NCI-H345 treated with DMSO at 0.1 percent for 48 hours (cell line): ENCODE measurements around the gene HYI.
"Not testable (repeated sequence)": the region's sequence is repeated elsewhere in the genome, so short reads cannot be mapped to it uniquely, and the experiment has no call there.

Source experiments
- DNase-seq: peaks from one replicate; lab custom pipeline; 2025; ENCODE audit not compliant: unreplicated experiment; lab: John Stamatoyannopoulos, UW

The HYI gene

GRCh38 chr1:43453442-43454269 is at the start of gene HYI:
Gene HYI (minus strand): TSS chr1:43453931. CDS start chr1:43453793, 138 bp downstream.
- DNase-seq = peak; percentile 54

GRCh38 chr1:43501806-43502205 is 48.1 kb upstream of the HYI start:
- not testable (repeated sequence) for DNase-seq

GRCh38 chr1:43499898-43500297 is 46.2 kb upstream of the HYI start:
- DNase-seq = no peak

- DNase-seq = no peak
Observed at GRCh38 chr1:43495204-43495603, 41.5 kb upstream of the HYI start.

- DNase-seq = no peak
Observed at GRCh38 chr1:43493661-43494450, 40.1 kb upstream of the HYI start.

GRCh38 chr1:43492826-43493225 is 39.1 kb upstream of the HYI start:
- no peak for DNase-seq

- DNase-seq = no peak
Observed at GRCh38 chr1:43491061-43491460, 37.3 kb upstream of the HYI start.

GRCh38 chr1:43488165-43488564 is 34.4 kb upstream of the HYI start:
- no peak for DNase-seq

GRCh38 chr1:43484367-43484766 is 30.6 kb upstream of the HYI start:
- DNase-seq = no peak

GRCh38 chr1:43482215-43482614 is 28.5 kb upstream of the HYI start:
- no peak for DNase-seq

- DNase-seq = no peak
Observed at GRCh38 chr1:43481491-43481890, 27.8 kb upstream of the HYI start.

GRCh38 chr1:43479414-43479813 is 25.7 kb upstream of the HYI start:
- no peak for DNase-seq

- DNase-seq = no peak
Observed at GRCh38 chr1:43477716-43478115, 24.0 kb upstream of the HYI start.

- DNase-seq = not testable (repeated sequence)
Observed at GRCh38 chr1:43475611-43476401, 22.1 kb upstream of the HYI start.

- no peak for DNase-seq
Observed at GRCh38 chr1:43473463-43473862, 19.7 kb upstream of the HYI start.

- DNase-seq = not testable (repeated sequence)
Observed at GRCh38 chr1:43472463-43473151, 18.9 kb upstream of the HYI start.

GRCh38 chr1:43472087-43472462 is 18.3 kb upstream of the HYI start:
- DNase-seq = no peak

GRCh38 chr1:43469932-43470331 is 16.2 kb upstream of the HYI start:
- DNase-seq = no peak

GRCh38 chr1:43468414-43468813 is 14.7 kb upstream of the HYI start:
- DNase-seq = no peak

GRCh38 chr1:43466403-43466802 is 12.7 kb upstream of the HYI start:
- no peak for DNase-seq
